Loucy (cell line): ENCODE results near the gene CAMK1.

Experiments
- H2AFZ ChIP-seq: fragments of 200-600 bp; sonication (generic); 2 replicates; pipeline ENCODE4 v1.6.0; 2016; ENCODE audit warnings: antibody characterized with exemption, mild to moderate bottlenecking, low read length, moderate library complexity
- H3F3A ChIP-seq: fragments of 200-600 bp; 2 replicates; pipeline ENCODE4 v1.6.0; 2016; ENCODE audit warnings: antibody characterized with exemption, low read depth, mild to moderate bottlenecking
- H3K27me3 ChIP-seq: fragments of 200-600 bp; sonication (generic); 2 replicates; pipeline ENCODE4 v1.6.1; 2014; ENCODE audit warnings: low read length, mild to moderate bottlenecking; ENCODE audit not compliant: insufficient read depth, poor library complexity, severe bottlenecking
- H3K36me3 ChIP-seq: fragments of 200-600 bp; sonication (generic); 2 replicates; pipeline ENCODE4 v1.6.1; 2016; ENCODE audit warnings: low read length; ENCODE audit not compliant: insufficient read depth
- H3K4me1 ChIP-seq: fragments of 200-600 bp; sonication (generic); 2 replicates; pipeline ENCODE4 v1.5.1; 2014; ENCODE audit warnings: low read length, mild to moderate bottlenecking; ENCODE audit not compliant: insufficient read depth, poor library complexity, severe bottlenecking
- H3K4me2 ChIP-seq: fragments of 200-600 bp; sonication (generic); 2 replicates; pipeline ENCODE4 v1.6.0; 2014; ENCODE audit warnings: antibody characterized with exemption, low read length, low read depth, mild to moderate bottlenecking; ENCODE audit not compliant: poor library complexity, severe bottlenecking
- H3K4me3 ChIP-seq: fragments of 200-600 bp; sonication (generic); 2 replicates; pipeline ENCODE4 v1.5.1; 2014; ENCODE audit warnings: low read length, mild to moderate bottlenecking, mixed read lengths; ENCODE audit not compliant: poor library complexity, severe bottlenecking
- H3K79me2 ChIP-seq: fragments of 200-600 bp; sonication (generic); 2 replicates; pipeline ENCODE4 v1.6.1; 2014; ENCODE audit warnings: low read length; ENCODE audit not compliant: insufficient read depth
- H3K9ac ChIP-seq: fragments of 200-600 bp; sonication (generic); 2 replicates; pipeline ENCODE4 v1.6.0; 2014; ENCODE audit warnings: mild to moderate bottlenecking, low read depth, low read length, moderate library complexity; ENCODE audit not compliant: poor library complexity, severe bottlenecking
- H3K9me2 ChIP-seq: fragments of 200-600 bp; sonication (generic); replicated peaks from 2 replicates; pipeline ENCODE4 v1.6.1; 2016; ENCODE audit warnings: low read depth, low read length, mixed read lengths
- H3K9me3 ChIP-seq: fragments of 200-600 bp; sonication (generic); 2 replicates; pipeline ENCODE4 v1.6.1; 2014; ENCODE audit warnings: mild to moderate bottlenecking, antibody characterized with exemption, low read length, low read depth; ENCODE audit not compliant: insufficient read depth
- H4K20me1 ChIP-seq: fragments of 200-600 bp; sonication (generic); 2 replicates; pipeline ENCODE4 v1.6.0; 2014; ENCODE audit warnings: antibody characterized with exemption, low read length, mild to moderate bottlenecking; ENCODE audit not compliant: insufficient read depth, poor library complexity, severe bottlenecking
- CTCF ChIP-seq: fragments of 200-600 bp; sonication (generic); conservative IDR thresholded peaks from 2 replicates; pipeline ENCODE4 v1.5.1; 2014; ENCODE audit warnings: mild to moderate bottlenecking, antibody characterized with exemption, low read length
- EZH2phosphoT487 ChIP-seq: fragments of 200-600 bp; IDR thresholded peaks from 2 replicates; pipeline ENCODE4 v1.6.1; 2018; ENCODE audit warnings: antibody characterized with exemption, mild to moderate bottlenecking, moderate library complexity, borderline replicate concordance

CAMK1 gene

GRCh38 chr3:9791790-9792404 is 22.1 kb upstream of the CAMK1 start:
- peak overlapping the region; percentile 96 for H3K4me2 ChIP-seq
- no peaks in the 10 kb centered on the region for H3K27me3 ChIP-seq
- H3K79me2 ChIP-seq, result peaks cover 69% of the 10 kb centered on the region
- peaks cover 24% of the 10 kb centered on the region for H4K20me1 ChIP-seq
- TF ChIP-seq CTCF (no peak), EZH2phosphoT487 (no peak)
- H3F3A ChIP-seq, result no peaks in the 10 kb centered on the region
- no peaks in the 10 kb centered on the region for H3K9me3 ChIP-seq
- H3K36me3 ChIP-seq, result no peaks in the 10 kb centered on the region; the same call in 1 of the 2 replicates
- peak overlapping the region; percentile 82; the same call in 1 of the 2 replicates for H2AFZ ChIP-seq
- peak overlapping the region; percentile 99 for H3K9ac ChIP-seq
- peak overlapping the region; percentile 97 for H3K4me3 ChIP-seq
- H3K4me1 ChIP-seq, result peaks cover 39% of the 10 kb centered on the region
- no peaks in the 10 kb centered on the region for H3K9me2 ChIP-seq

- Histone ChIP-seq H3K9ac (peak overlapping the region; percentile 99), H3K79me2 (peaks cover 62% of the 10 kb centered on the region), H3K4me1 (peaks cover 45% of the 10 kb centered on the region), H2AFZ (no peak overlapping the region), H3K27me3 (no peaks in the 10 kb centered on the region), H4K20me1 (peaks cover 24% of the 10 kb centered on the region), H3K4me3 (peak overlapping the region; percentile 97), H3K36me3 (no peaks in the 10 kb centered on the region; the same call in 1 of the 2 replicates), H3K4me2 (peak overlapping the region; percentile 96), H3K9me3 (no peaks in the 10 kb centered on the region), H3K9me2 (no peaks in the 10 kb centered on the region), H3F3A (no peaks in the 10 kb centered on the region)
- TF ChIP-seq CTCF, result no peak
- TF ChIP-seq EZH2phosphoT487, result no peak
Observed at GRCh38 chr3:9791127-9791526, 21.4 kb upstream of the CAMK1 start.

GRCh38 chr3:9787714-9788113 is 18.0 kb upstream of the CAMK1 start:
- Histone ChIP-seq H3F3A (no peaks in the 10 kb centered on the region), H3K79me2 (peaks cover 30% of the 10 kb centered on the region), H3K4me3 (no peak overlapping the region), H3K36me3 (peaks cover 3% of the 10 kb centered on the region; the same call in 1 of the 2 replicates), H3K27me3 (no peaks in the 10 kb centered on the region), H3K9me3 (no peaks in the 10 kb centered on the region), H4K20me1 (no peaks in the 10 kb centered on the region), H3K4me1 (peaks cover 28% of the 10 kb centered on the region), H2AFZ (no peak overlapping the region), H3K4me2 (no peak overlapping the region), H3K9me2 (no peaks in the 10 kb centered on the region), H3K9ac (no peak overlapping the region)
- no peak for TF ChIP-seq EZH2phosphoT487
- no peak for TF ChIP-seq CTCF
